Tibial artery (tissue), 4 donors: ENCODE measurements around the gene KIF5A.
A peak's percentile ranks its signal among the peaks of the same experiment; 100 is the strongest.

ENCODE experiments used
- DNase-seq, 2 donors: peaks; one replicate each; pipeline ENCODE4 v3.0.0-alpha.2; 2019
- H3K27ac ChIP-seq, 2 donors: fragments of 200-600 bp; sonication (generic) in 1 of 2; 1 replicate in 1 of 2; 2 replicates in 1 of 2; pipeline ENCODE4 v1.5.1; 2018 to 2019; ENCODE audit warnings: mild to moderate bottlenecking in 1 of 2
- H3K27me3 ChIP-seq, 2 donors: fragments of 200-600 bp; sonication (generic) in 1 of 2; one replicate each; pipeline versions ENCODE4 v1.5.1 to v1.6.0; 2016 to 2019
- H3K36me3 ChIP-seq, 3 donors: fragments of 200-600 bp; sonication (generic) in 2 of 3; one replicate each; pipeline ENCODE4 v1.5.1; 2016 to 2019; ENCODE audit warnings: mild to moderate bottlenecking in 2 of 3
- H3K4me1 ChIP-seq, 4 donors: fragments of 200-600 bp; sonication (generic) in 2 of 4; 1 replicate in 3 of 4; 2 replicates in 1 of 4; pipeline ENCODE4 v1.5.1; 2016 to 2019
- H3K4me3 ChIP-seq, 2 donors: fragments of 200-600 bp; sonication (generic) in 1 of 2; 1 replicate in 1 of 2; 2 replicates in 1 of 2; pipeline ENCODE4 v1.5.1; 2018 to 2019; ENCODE audit warnings: mild to moderate bottlenecking in 2 of 2
- H3K9me3 ChIP-seq, 3 donors: fragments of 200-600 bp; sonication (generic) in 1 of 3; one replicate each; pipeline ENCODE4 v1.5.1; 2016 to 2019
- CTCF ChIP-seq, 2 experiments: fragments of 200-600 bp in 1 of 2; fragments of 450-650 bp in 1 of 2; IDR thresholded peaks; one replicate each; pipeline ENCODE4 v1.5.1; 2017 to 2019; ENCODE audit warnings: antibody characterized with exemption in 2 of 2, mild to moderate bottlenecking in 1 of 2, moderate library complexity in 1 of 2
- intact Hi-C: fragments of 100-400 bp; cut with DNase I; formaldehyde crosslinking; loops from one replicate; pipeline ENCODE4 v1.15.0; 2023; ENCODE audit warnings: low total_unique reads

Gene KIF5A

GRCh38 chr12:57525615-57526383 lies 24.0 kb upstream of the KIF5A start:
- Histone ChIP-seq H3K36me3 (peaks cover 57 to 71% (median 68%) of the 10 kb centered on the region in 3 donors), H3K4me1 (peaks cover 0 to 45% (median 40%) of the 10 kb centered on the region in 4 donors), H3K27ac (no peak overlapping the region), H3K27me3 (no peaks in the 10 kb centered on the region), H3K9me3 (no peaks in the 10 kb centered on the region), H3K4me3 (no peak overlapping the region)
- DNase-seq = no peak
- TF ChIP-seq CTCF (IDR thresholded peaks at IDR 0.05) = no peak
- intact Hi-C loops = loop anchor here (10.0 kb wide), 1 partner anchor 89 kb away; the partner anchor contains the start of gene ARHGEF25

- H3K27ac ChIP-seq = peak overlapping the region in 1 of 2 donors; percentile 7
- TF ChIP-seq CTCF (IDR thresholded peaks at IDR 0.05) = no peak
- intact Hi-C loops = loop anchor here (10.0 kb wide), 1 partner anchor 88 kb away; the partner anchor contains the start of gene ARHGEF25
- DNase-seq = no peak
- H3K9me3 ChIP-seq = no peaks in the 10 kb centered on the region
- peaks cover 0 to 39% (median 32%) of the 10 kb centered on the region in 4 donors for H3K4me1 ChIP-seq
- H3K4me3 ChIP-seq = no peak overlapping the region
- no peaks in the 10 kb centered on the region for H3K27me3 ChIP-seq
- H3K36me3 ChIP-seq = peaks cover 65 to 79% (median 76%) of the 10 kb centered on the region in 3 donors
Measured at GRCh38 chr12:57526477-57527126, 23.2 kb upstream of the KIF5A start.

GRCh38 chr12:57527184-57527583 lies 22.7 kb upstream of the KIF5A start:
- peaks cover 71 to 84% (median 81%) of the 10 kb centered on the region in 3 donors for H3K36me3 ChIP-seq
- no peak for DNase-seq
- no peak overlapping the region for H3K27ac ChIP-seq
- H3K9me3 ChIP-seq = no peaks in the 10 kb centered on the region
- H3K27me3 ChIP-seq = no peaks in the 10 kb centered on the region
- H3K4me1 ChIP-seq = peaks cover 0 to 33% (median 28%) of the 10 kb centered on the region in 4 donors
- intact Hi-C loops = loop anchor here (10.0 kb wide), 1 partner anchor 88 kb away; the partner anchor contains the start of gene ARHGEF25
- no peak overlapping the region for H3K4me3 ChIP-seq
- no peak for TF ChIP-seq CTCF (IDR thresholded peaks at IDR 0.05)

GRCh38 chr12:57528176-57528575 lies 21.7 kb upstream of the KIF5A start:
- H3K4me3 ChIP-seq = no peak overlapping the region
- no peaks in the 10 kb centered on the region for H3K27me3 ChIP-seq
- no peaks in the 10 kb centered on the region for H3K9me3 ChIP-seq
- TF ChIP-seq CTCF (IDR thresholded peaks at IDR 0.05) = no peak
- DNase-seq = no peak
- H3K4me1 ChIP-seq = peaks cover 0 to 31% (median 28%) of the 10 kb centered on the region in 4 donors
- no peak overlapping the region for H3K27ac ChIP-seq
- peaks cover 81 to 94% (median 91%) of the 10 kb centered on the region in 3 donors for H3K36me3 ChIP-seq
- intact Hi-C loops = loop anchor here (10.0 kb wide), 1 partner anchor 87 kb away; the partner anchor contains the start of gene ARHGEF25

GRCh38 chr12:57528831-57529555 lies 20.9 kb upstream of the KIF5A start:
- peaks cover 89 to 100% (median 99%) of the 10 kb centered on the region in 3 donors for H3K36me3 ChIP-seq
- H3K27ac ChIP-seq = no peak overlapping the region
- DNase-seq = no peak
- intact Hi-C loops = loop anchor here (10.0 kb wide), 1 partner anchor 86 kb away; the partner anchor contains the start of gene ARHGEF25
- H3K27me3 ChIP-seq = no peaks in the 10 kb centered on the region
- no peak overlapping the region for H3K4me3 ChIP-seq
- TF ChIP-seq CTCF (IDR thresholded peaks at IDR 0.05) = no peak
- peaks cover 0 to 23% (median 21%) of the 10 kb centered on the region in 4 donors for H3K4me1 ChIP-seq
- no peaks in the 10 kb centered on the region for H3K9me3 ChIP-seq
